ENCODE data around the gene KCNJ1.

DNA sequence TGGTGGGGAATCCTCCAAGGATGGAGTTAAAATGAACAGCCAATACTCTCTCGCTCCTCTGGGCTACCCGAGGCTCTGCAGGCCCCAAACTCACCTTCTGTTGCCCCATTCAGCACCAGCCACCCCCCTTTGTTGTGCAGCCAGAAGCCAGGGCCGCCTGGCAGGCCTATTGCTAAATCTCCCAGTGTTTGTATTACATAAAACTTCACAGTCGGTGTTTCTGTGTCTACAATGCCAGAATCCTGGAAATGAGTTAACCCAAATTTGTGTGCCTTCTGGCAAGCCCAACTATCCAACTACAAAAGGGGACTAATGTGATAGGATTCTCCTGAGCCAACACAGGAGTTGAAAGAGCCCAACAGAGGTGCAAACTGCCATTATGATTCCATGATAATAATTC, 33.4 kb upstream of the KCNJ1 start:
- TF ChIP-seq POLR2AphosphoS5 (IDR thresholded peaks at IDR 0.05; ENCODE audit: low read length) (no peak), GABPA (IDR thresholded peaks at IDR 0.05; ENCODE audit: low read depth) (no peak)
- TF ChIP-seq, protein P1, sequence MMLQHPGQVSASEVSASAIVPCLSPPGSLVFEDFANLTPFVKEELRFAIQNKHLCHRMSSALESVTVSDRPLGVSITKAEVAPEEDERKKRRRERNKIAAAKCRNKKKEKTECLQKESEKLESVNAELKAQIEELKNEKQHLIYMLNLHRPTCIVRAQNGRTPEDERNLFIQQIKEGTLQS (IDR thresholded peaks at IDR 0.05; ENCODE audit: borderline replicate concordance, extremely low read depth, low read depth, low read length): no peak
- TF ChIP-seq, protein P2, sequence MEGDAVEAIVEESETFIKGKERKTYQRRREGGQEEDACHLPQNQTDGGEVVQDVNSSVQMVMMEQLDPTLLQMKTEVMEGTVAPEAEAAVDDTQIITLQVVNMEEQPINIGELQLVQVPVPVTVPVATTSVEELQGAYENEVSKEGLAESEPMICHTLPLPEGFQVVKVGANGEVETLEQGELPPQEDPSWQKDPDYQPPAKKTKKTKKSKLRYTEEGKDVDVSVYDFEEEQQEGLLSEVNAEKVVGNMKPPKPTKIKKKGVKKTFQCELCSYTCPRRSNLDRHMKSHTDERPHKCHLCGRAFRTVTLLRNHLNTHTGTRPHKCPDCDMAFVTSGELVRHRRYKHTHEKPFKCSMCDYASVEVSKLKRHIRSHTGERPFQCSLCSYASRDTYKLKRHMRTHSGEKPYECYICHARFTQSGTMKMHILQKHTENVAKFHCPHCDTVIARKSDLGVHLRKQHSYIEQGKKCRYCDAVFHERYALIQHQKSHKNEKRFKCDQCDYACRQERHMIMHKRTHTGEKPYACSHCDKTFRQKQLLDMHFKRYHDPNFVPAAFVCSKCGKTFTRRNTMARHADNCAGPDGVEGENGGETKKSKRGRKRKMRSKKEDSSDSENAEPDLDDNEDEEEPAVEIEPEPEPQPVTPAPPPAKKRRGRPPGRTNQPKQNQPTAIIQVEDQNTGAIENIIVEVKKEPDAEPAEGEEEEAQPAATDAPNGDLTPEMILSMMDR (IDR thresholded peaks at IDR 0.05 in 2 of 3, conservative IDR thresholded peaks at IDR 0.05 in 1 of 3; ENCODE audit: control insufficient read depth in 2 of 3, extremely low read depth in 1 of 3, insufficient read depth in 1 of 3, low read depth in 3 of 3, low read length in 3 of 3): no peak

Measured in GM12878 (cell line).